Caco-2 (cell line): Measurements from ENCODE around the gene NDUFS7. TPM values are rescaled to one million over a fixed set of nuclear protein-coding genes. Genes with fewer than 3 reads are reported as not detected.

Experiments used
- BruUV-seq: library from RNA; stranded (reverse); fragments of 400-500 nt; replicated peaks from 2 replicates; lab custom pipeline; 2021; lab: Mats Ljungman, UMichigan
- CTCF ChIA-PET: fragments of 300-600 bp; sonication (Branson Sonifier 250); formaldehyde crosslinking; loops from one replicate; lab custom pipeline; 2022; ENCODE audit warnings: antibody characterized with exemption; lab: Charles Lee
- POLR2A ChIA-PET: fragments of 300-600 bp; sonication (Branson Sonifier 250); formaldehyde crosslinking; loops from one replicate; lab custom pipeline; 2022; ENCODE audit warnings: antibody characterized with exemption; lab: Charles Lee
- DNase-seq, 2 experiments: peaks; one replicate each; pipeline versions ENCODE4 v3.0.0 to v3.0.0-alpha.2; 2020 to 2022
- H3K27me3 ChIP-seq: replicated peaks from 2 replicates; pipeline ENCODE4 v1.6.0; 2011; ENCODE audit warnings: low read length; ENCODE audit not compliant: control insufficient read depth, insufficient read depth
- H3K36me3 ChIP-seq: 2 replicates; pipeline ENCODE4 v1.5.1; 2011; ENCODE audit warnings: low read length; ENCODE audit not compliant: control insufficient read depth, insufficient read depth
- H3K4me1 ChIP-seq: fragments of 250-450 bp; sonication (Bioruptor Pico); 2 replicates; pipeline ENCODE4 v1.5.1; 2020; ENCODE audit warnings: mild to moderate bottlenecking
- H3K4me3 ChIP-seq: 2 replicates; pipeline ENCODE4 v1.5.1; 2011; ENCODE audit warnings: low read depth, mild to moderate bottlenecking, control low read depth, low read length
- H3K9me3 ChIP-seq: fragments of 250-450 bp; sonication (Bioruptor Pico); 2 replicates; pipeline ENCODE4 v1.5.1; 2020; ENCODE audit warnings: mild to moderate bottlenecking, moderate library complexity
- H3K27ac Mint-ChIP-seq: one replicate; pipeline ENCODE4 v1.8.0; 2022; ENCODE audit warnings: mixed read lengths; ENCODE audit not compliant: unreplicated experiment
- H3K27me3 Mint-ChIP-seq: one replicate; pipeline ENCODE4 v1.8.0; 2022; ENCODE audit warnings: mixed read lengths; ENCODE audit not compliant: insufficient read depth, unreplicated experiment
- H3K36me3 Mint-ChIP-seq: one replicate; pipeline ENCODE4 v1.8.0; 2022; ENCODE audit warnings: mild to moderate bottlenecking, mixed read lengths; ENCODE audit not compliant: insufficient read depth, unreplicated experiment
- H3K4me1 Mint-ChIP-seq: one replicate; pipeline ENCODE4 v1.8.0; 2022; ENCODE audit warnings: low read depth, mixed read lengths; ENCODE audit not compliant: unreplicated experiment
- H3K4me3 Mint-ChIP-seq: one replicate; pipeline ENCODE4 v1.8.0; 2022; ENCODE audit warnings: mild to moderate bottlenecking, moderate library complexity, mixed read lengths; ENCODE audit not compliant: unreplicated experiment
- H3K9me3 Mint-ChIP-seq: one replicate; pipeline ENCODE4 v1.8.0; 2022; ENCODE audit warnings: mixed read lengths; ENCODE audit not compliant: unreplicated experiment
- intact Hi-C: fragments of 100-400 bp; cut with micrococcal nuclease; formaldehyde crosslinking; loops from one replicate; pipeline ENCODE4 v1.10.0; 2022; ENCODE audit not compliant: unreplicated experiment
- total RNA-seq: library from RNA; stranded (reverse); gene quantifications from 2 replicates; pipeline ENCODE4 v1.2.3, GENCODE V29; 2022
- TF ChIP-seq, protein P1 (sequence below), 2 experiments: fragments of 200-600 bp in 1 of 2; IDR thresholded peaks; 1 replicate in 1 of 2; 2 replicates in 1 of 2; pipeline versions ENCODE4 v1.5.1 to v1.8.0; 2011 to 2022; ENCODE audit warnings: antibody characterized with exemption in 1 of 2, control low read depth in 1 of 2, inconsistent platforms in 1 of 2, low read depth in 1 of 2, low read length in 1 of 2, mild to moderate bottlenecking in 1 of 2, moderate library complexity in 1 of 2; ENCODE audit not compliant: insufficient read depth in 1 of 2, severe bottlenecking in 1 of 2, unreplicated experiment in 1 of 2

Gene NDUFS7
- total RNA-seq, 1 experiment from 2014 or later, result 111 TPM

DNA sequence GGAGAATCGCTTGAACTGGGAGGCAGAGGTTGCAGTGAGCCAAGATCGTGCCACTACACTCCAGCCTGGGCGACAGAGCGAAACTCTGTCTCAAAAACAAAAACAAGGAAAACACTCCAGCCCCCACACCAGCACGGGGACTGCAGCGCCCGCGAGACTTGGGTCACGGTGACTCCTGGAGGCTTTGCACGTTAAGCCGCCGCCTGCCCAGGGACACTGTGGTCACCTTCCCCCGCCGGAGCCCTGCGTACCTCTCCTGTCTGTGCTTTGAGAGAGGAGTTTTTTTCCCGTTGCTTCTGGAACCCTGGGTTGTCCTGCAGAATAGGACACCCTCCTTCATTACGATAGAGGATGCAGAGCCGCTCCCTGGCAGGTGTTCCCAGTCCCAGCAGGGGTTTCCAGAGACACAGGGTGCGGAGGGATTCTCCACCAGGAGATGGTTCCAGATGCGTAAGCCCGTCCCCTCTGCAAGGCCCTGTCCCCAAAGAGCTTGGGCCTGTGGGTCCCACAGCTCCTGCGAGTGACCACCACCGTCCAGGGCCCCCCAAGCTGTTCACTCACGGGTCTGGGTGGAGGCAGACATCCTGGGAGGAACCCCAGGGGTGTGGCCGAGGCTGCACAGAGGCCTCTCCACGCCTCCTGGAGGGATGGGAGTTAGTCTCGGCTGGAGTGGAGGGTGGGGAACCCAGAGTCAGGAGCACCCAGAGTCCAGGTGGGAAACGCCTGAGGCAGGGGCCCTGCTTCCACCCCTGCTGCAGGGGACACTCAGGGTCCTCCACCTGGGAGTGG lies 42.8 kb upstream of the NDUFS7 start:
- Mint-ChIP-seq H3K9me3 (no peaks in the 10 kb centered on the region), H3K4me3 (no peak overlapping the region), H3K36me3 (no peaks in the 10 kb centered on the region), H3K27ac (no peak overlapping the region), H3K4me1 (no peaks in the 10 kb centered on the region), H3K27me3 (no peaks in the 10 kb centered on the region)
- ChIA-PET CTCF (no interaction called here), POLR2A (no interaction called here)
- no peaks in the 10 kb centered on the region for H3K27me3 ChIP-seq
- no peaks in the 10 kb centered on the region for H3K9me3 ChIP-seq
- no TSS peak for BruUV-seq
- intact Hi-C loops, result no loop called here
- TF ChIP-seq, protein P1, sequence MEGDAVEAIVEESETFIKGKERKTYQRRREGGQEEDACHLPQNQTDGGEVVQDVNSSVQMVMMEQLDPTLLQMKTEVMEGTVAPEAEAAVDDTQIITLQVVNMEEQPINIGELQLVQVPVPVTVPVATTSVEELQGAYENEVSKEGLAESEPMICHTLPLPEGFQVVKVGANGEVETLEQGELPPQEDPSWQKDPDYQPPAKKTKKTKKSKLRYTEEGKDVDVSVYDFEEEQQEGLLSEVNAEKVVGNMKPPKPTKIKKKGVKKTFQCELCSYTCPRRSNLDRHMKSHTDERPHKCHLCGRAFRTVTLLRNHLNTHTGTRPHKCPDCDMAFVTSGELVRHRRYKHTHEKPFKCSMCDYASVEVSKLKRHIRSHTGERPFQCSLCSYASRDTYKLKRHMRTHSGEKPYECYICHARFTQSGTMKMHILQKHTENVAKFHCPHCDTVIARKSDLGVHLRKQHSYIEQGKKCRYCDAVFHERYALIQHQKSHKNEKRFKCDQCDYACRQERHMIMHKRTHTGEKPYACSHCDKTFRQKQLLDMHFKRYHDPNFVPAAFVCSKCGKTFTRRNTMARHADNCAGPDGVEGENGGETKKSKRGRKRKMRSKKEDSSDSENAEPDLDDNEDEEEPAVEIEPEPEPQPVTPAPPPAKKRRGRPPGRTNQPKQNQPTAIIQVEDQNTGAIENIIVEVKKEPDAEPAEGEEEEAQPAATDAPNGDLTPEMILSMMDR (IDR thresholded peaks at IDR 0.05; ENCODE audit: insufficient read depth in 1 of 2, low read depth in 1 of 2, low read length in 1 of 2, severe bottlenecking in 1 of 2, unreplicated experiment in 1 of 2), result no peak
- H3K4me3 ChIP-seq, result no peak overlapping the region
- H3K36me3 ChIP-seq, result no peaks in the 10 kb centered on the region
- H3K4me1 ChIP-seq, result no peaks in the 10 kb centered on the region
- no peak for DNase-seq

DNA sequence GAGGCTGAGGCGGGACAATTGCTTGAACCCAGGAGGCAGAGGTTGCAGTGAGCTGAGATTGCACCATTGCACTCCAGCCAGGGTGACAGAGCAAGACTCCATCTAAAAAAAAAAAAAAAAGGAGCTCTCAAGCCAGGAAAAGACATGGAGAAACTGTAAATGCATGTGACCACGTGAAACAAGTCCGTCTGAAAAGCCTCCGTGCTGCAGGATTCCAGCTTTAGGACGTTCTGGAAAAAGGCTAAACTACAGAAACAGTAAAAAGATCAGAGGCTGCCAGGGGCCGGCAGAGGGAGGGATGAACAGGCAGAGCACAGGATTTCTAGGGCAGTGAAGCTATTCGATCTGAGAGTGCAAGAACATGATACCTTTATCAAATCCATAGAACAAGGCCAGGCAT lies 40.7 kb upstream of the NDUFS7 start:
- Mint-ChIP-seq H3K27ac (no peak overlapping the region), H3K9me3 (no peaks in the 10 kb centered on the region), H3K4me1 (no peaks in the 10 kb centered on the region), H3K36me3 (no peaks in the 10 kb centered on the region), H3K4me3 (no peak overlapping the region), H3K27me3 (no peaks in the 10 kb centered on the region)
- H3K36me3 ChIP-seq, result no peaks in the 10 kb centered on the region
- ChIA-PET CTCF (no interaction called here), POLR2A (no interaction called here)
- H3K4me1 ChIP-seq, result no peaks in the 10 kb centered on the region
- intact Hi-C loops, result no loop called here
- DNase-seq, result no peak
- no TSS peak for BruUV-seq
- no peak overlapping the region for H3K4me3 ChIP-seq
- no peaks in the 10 kb centered on the region for H3K27me3 ChIP-seq
- H3K9me3 ChIP-seq, result no peaks in the 10 kb centered on the region
- TF ChIP-seq, protein P1 (IDR thresholded peaks at IDR 0.05; ENCODE audit: insufficient read depth in 1 of 2, low read depth in 1 of 2, low read length in 1 of 2, severe bottlenecking in 1 of 2, unreplicated experiment in 1 of 2), result no peak

DNA sequence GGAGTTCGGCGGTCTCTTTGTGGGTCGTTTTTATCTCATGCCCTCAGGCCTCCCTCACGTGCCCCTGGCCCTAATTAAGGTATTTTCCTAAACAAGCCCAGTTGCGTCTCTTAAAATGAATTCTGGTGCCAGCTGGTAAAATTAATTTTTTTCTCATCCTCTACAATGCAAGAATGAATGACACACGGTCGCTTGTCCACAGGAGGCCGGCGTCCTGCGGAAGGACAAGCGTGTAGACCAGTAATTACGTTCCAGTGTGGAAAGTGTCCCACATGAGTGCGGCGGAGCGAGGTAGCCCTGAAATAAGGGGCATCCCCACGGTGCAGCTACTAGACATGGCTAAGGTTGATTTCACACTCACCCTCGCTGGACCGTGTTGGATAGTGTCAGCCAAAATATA lies 34.5 kb upstream of the NDUFS7 start:
- POLR2A ChIA-PET, result no interaction called here
- DNase-seq, result no peak
- H3K27me3 Mint-ChIP-seq, result no peaks in the 10 kb centered on the region
- no TSS peak for BruUV-seq
- no peaks in the 10 kb centered on the region for H3K27me3 ChIP-seq
- H3K4me3 ChIP-seq, result no peak overlapping the region
- no peaks in the 10 kb centered on the region for H3K36me3 ChIP-seq
- CTCF ChIA-PET, result no interaction called here
- no peaks in the 10 kb centered on the region for H3K9me3 ChIP-seq
- no peaks in the 10 kb centered on the region for H3K4me1 Mint-ChIP-seq
- TF ChIP-seq, protein P1 (IDR thresholded peaks at IDR 0.05; ENCODE audit: insufficient read depth in 1 of 2, low read depth in 1 of 2, low read length in 1 of 2, severe bottlenecking in 1 of 2, unreplicated experiment in 1 of 2), result no peak
- no peak overlapping the region for H3K27ac Mint-ChIP-seq
- H3K9me3 Mint-ChIP-seq, result no peaks in the 10 kb centered on the region
- no peak overlapping the region for H3K4me3 Mint-ChIP-seq
- intact Hi-C loops, result no loop called here
- H3K36me3 Mint-ChIP-seq, result peaks cover 5% of the 10 kb centered on the region
- no peaks in the 10 kb centered on the region for H3K4me1 ChIP-seq
